Adrenal gland (tissue), 12 donors: ENCODE results near the gene KRTAP5-6. TPM values are rescaled to one million over a fixed set of nuclear protein-coding genes. Genes with fewer than 3 reads are reported as not detected.
A peak's percentile ranks its signal among the peaks of the same experiment; 100 is the strongest.

Source experiments
- DNase-seq, 7 donors: peaks; one replicate each; pipeline ENCODE4 v3.0.0-alpha.2; 2019 to 2020
- H3K27ac ChIP-seq, 5 donors: fragments of 200-600 bp; sonication (generic) in 4 of 5; 1 replicate in 3 of 5; 2 replicates in 2 of 5; pipeline versions ENCODE4 v1.5.1 to v1.8.0; 2016 to 2020; ENCODE audit warnings: mild to moderate bottlenecking in 1 of 5
- H3K27me3 ChIP-seq: fragments of 200-600 bp; 2 replicates; pipeline ENCODE4 v1.8.0; 2021
- H3K36me3 ChIP-seq, 2 donors: fragments of 200-600 bp; replicated peaks in 1 of 2; 1 replicate in 1 of 2; 2 replicates in 1 of 2; pipeline versions ENCODE4 v1.5.1 to v1.8.0; 2018 to 2022
- H3K4me1 ChIP-seq, 2 donors: fragments of 200-600 bp; replicated peaks in 1 of 2; 1 replicate in 1 of 2; 2 replicates in 1 of 2; pipeline versions ENCODE4 v1.5.1 to v1.8.0; 2018 to 2021
- H3K4me3 ChIP-seq, 4 donors: fragments of 200-600 bp; sonication (generic) in 3 of 4; one replicate each; pipeline ENCODE4 v1.5.1; 2016 to 2018
- H3K9me3 ChIP-seq, 3 donors: fragments of 200-600 bp; sonication (generic) in 1 of 3; replicated peaks in 1 of 3; 1 replicate in 2 of 3; 2 replicates in 1 of 3; pipeline versions ENCODE4 v1.5.1 to v1.8.0; 2016 to 2021
- POLR2A ChIP-seq, 2 donors: fragments of 450-650 bp; IDR thresholded peaks; one replicate each; pipeline ENCODE4 v1.6.1; 2017; ENCODE audit warnings: antibody characterized with exemption in 2 of 2, mild to moderate bottlenecking in 2 of 2, moderate library complexity in 1 of 2
- WGBS, 4 donors: extraction: QIAGEN DNeasy Blood & Tissue Kit in 2 of 4; methylation state at CpG; one replicate each; pipeline versions ENCODE4 v1.1.5 to v1.1.7; 2013 to 2017; 5-methylcytosine and 5-hydroxymethylcytosine counted together
- intact Hi-C, 2 donors: fragments of 100-400 bp; cut with DNase I; formaldehyde crosslinking; loops; one replicate each; pipeline versions ENCODE4 v1.14.1 to v1.15.0; 2022 to 2023
- polyA plus RNA-seq, 3 donors: library from polyadenylated mRNA; stranded (reverse); fragments of 200-250 nt in 2 of 3; fragments of 350-450 nt in 1 of 3; fragmentation: Illumina TruSeq in 1 of 3; extraction: RNeasy Lipid Tissue Mini Kit (QIAGEN cat#74804) in 1 of 3; gene quantifications; one replicate each; pipeline ENCODE4 v1.2.3, GENCODE V29; 2013 to 2014
- total RNA-seq, 9 donors: library from RNA; depleted of rRNA in 4 of 9; stranded (reverse); fragments of >200 nt in 4 of 9; fragments of 120-200 nt in 1 of 9; fragmentation: NEBNext Ultra II Directional in 1 of 9; extraction: Animal tissue kit (Norgen Biotek cat#: 25700) in 1 of 9; gene quantifications; one replicate each; pipeline versions ENCODE4 v1.1.0 to v1.2.4, GENCODE V29; 2013 to 2023
- TF ChIP-seq, protein P1 (sequence below), 6 experiments: fragments of 450-650 bp in 4 of 6; fragments of 200-600 bp in 2 of 6; sonication (generic) in 1 of 6; IDR thresholded peaks; 1 replicate in 5 of 6; 2 replicates in 1 of 6; pipeline versions ENCODE4 v1.5.1 to v1.8.0; 2016 to 2021; ENCODE audit warnings: antibody characterized with exemption in 6 of 6, mild to moderate bottlenecking in 2 of 6, moderate library complexity in 1 of 6
- donor health status: healthy with polysubstance abuse.
- donor health status: Bipolar disorder and iron deficiency.
- donor health status: DM: yes; HTN: yes; CAD: no.
- donor health status: DM: no; HTN: no; CAD: no.
- donor health status: DM: no; HTN: no; CAD: no.
- donor health status: DM: yes; HTN: yes; CAD: no.

The KRTAP5-6 gene
- total and polyA plus RNA-seq, 12 donors = 0.61 TPM; not detected in 11

DNA sequence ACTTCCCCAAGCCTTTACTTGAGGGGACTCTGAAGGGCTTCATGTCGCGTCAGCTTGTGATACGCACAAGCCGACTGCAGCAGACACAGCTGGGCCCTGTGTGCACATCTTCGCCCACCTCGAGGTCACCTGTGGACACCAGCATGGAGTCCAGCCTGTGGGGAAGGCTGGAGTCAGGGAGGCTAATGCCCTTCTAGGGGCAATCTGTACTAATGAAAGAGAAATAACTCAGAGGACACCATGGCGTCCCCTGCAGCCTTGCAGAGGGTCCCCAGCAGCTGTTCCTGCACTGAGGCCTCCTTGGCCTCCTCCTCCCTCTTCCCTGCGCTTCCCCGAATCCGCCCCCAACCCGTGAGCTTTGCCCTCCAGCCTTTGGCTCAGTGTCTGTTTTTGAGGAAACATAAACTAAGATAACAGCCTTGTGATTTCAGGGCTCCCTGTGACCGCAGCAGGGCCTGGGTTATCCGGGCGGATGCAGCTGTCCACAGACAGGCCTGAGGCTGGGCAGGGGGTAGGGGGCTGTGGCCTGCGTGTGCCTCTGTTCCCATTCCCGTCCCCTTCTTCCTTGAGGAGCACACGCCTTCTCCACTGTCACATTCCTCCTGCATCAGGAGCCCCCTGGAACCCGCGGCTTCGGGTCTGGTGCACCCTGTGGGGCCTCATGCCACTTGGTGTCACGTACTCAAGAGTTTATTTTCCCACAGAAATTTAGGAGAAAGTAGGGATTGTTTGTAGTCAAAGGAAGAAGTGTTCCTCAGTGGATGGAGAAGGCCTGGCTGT, 42.4 kb upstream of the KRTAP5-6 start:
- 52 to 74% (median 63%) methylated on average over 18 to 21 of the region's 21 CpGs for WGBS, 4 donors
- H3K9me3 ChIP-seq = no peaks in the 10 kb centered on the region
- intact Hi-C loops = loop anchor here (5.0 kb wide), 3 partner anchors 38 to 498 kb away; partner anchors contain the start of gene SYT8 (in 1 of the 2)
- TF ChIP-seq, protein P1, sequence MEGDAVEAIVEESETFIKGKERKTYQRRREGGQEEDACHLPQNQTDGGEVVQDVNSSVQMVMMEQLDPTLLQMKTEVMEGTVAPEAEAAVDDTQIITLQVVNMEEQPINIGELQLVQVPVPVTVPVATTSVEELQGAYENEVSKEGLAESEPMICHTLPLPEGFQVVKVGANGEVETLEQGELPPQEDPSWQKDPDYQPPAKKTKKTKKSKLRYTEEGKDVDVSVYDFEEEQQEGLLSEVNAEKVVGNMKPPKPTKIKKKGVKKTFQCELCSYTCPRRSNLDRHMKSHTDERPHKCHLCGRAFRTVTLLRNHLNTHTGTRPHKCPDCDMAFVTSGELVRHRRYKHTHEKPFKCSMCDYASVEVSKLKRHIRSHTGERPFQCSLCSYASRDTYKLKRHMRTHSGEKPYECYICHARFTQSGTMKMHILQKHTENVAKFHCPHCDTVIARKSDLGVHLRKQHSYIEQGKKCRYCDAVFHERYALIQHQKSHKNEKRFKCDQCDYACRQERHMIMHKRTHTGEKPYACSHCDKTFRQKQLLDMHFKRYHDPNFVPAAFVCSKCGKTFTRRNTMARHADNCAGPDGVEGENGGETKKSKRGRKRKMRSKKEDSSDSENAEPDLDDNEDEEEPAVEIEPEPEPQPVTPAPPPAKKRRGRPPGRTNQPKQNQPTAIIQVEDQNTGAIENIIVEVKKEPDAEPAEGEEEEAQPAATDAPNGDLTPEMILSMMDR (IDR thresholded peaks at IDR 0.05) = no peak
- no peak overlapping the region for H3K27ac ChIP-seq
- H3K27me3 ChIP-seq = peaks cover 5% of the 10 kb centered on the region
- H3K36me3 ChIP-seq = no peaks in the 10 kb centered on the region
- peak in 3 of 7 donors; percentile 35 to 65 (median 39) for DNase-seq
- no peak overlapping the region for H3K4me3 ChIP-seq
- H3K4me1 ChIP-seq = peaks cover 0 to 15% of the 10 kb centered on the region in 2 donors

DNA sequence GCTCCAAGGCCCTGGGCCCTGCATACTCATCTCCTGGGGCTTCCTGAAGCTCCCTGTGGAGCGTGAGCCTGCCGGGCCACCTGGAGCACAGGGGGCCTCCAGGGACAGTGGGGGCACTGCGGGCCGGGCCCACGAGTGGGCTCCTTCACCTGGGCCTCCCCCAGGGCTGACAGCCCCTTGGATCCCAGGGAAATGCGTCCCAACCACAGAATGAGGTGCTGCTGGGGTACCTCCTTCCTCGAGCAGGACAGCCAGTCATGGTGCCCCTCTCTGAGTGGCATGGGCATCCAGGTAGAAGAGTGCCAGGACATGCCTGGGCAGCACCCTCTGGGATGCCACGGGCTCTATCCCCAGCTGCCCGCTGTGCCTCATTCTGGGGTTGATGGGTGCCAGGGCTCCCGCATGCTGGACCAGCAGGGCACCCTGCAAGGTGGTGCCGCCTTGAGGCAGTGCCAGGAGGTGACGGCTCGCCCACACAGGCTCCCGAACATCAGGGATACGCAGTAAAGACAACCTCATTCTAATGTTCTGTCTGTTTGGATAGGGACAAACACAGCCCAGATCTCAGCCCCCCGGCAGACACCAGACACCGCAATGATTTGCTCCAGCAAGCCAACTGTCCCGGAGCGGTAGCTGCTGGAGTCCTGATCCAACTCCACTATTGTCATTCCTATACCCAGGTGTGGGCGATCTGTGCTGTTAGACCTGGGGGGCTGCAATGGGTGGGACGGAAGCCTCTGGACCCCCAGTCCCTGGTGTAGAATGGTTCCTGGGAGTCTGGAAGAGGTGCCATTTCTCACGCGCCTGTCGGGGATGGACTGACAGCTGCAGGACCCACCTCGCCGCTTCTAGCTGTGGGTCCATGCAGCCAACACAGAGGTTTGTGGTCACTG, 41.6 kb upstream of the KRTAP5-6 start:
- Histone ChIP-seq H3K9me3 (no peaks in the 10 kb centered on the region), H3K4me3 (no peak overlapping the region), H3K4me1 (peaks cover 0 to 15% of the 10 kb centered on the region in 2 donors), H3K27ac (no peak overlapping the region), H3K36me3 (no peaks in the 10 kb centered on the region), H3K27me3 (peaks cover 5% of the 10 kb centered on the region)
- intact Hi-C loops = no loop called here
- no peak for TF ChIP-seq POLR2A (IDR thresholded peaks at IDR 0.05)
- TF ChIP-seq, protein P1 (IDR thresholded peaks at IDR 0.05) = no peak
- 78 to 87% (median 85%) methylated on average over 3 to 26 of the region's 26 CpGs for WGBS, 4 donors
- peak in 1 of 7 donors; percentile 41 for DNase-seq

DNA sequence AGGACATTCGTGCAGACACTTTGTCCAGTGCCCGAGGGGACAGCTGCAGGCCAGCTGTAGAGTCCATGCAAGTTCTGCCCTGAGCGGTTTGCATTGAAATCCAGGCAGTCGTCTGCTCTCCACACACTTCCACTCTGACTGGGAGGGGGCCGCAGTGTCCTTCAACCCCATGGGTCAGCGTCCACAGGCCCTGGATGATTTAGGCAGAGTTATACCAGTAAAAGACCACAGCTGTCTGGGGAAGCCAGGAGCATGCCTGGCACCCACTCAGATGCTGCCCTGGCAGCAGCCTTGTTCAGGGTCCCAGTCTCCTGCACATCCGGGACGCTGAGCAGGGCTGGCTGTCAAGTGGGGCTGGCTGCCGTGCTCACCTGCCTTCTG, 40.9 kb upstream of the KRTAP5-6 start:
- H3K36me3 ChIP-seq = no peaks in the 10 kb centered on the region
- WGBS, 4 donors = 59 to 81% (median 68%) methylated on average over 6 to 9 of the region's 9 CpGs
- H3K9me3 ChIP-seq = no peaks in the 10 kb centered on the region
- H3K27me3 ChIP-seq = peaks cover 5% of the 10 kb centered on the region
- no peak for TF ChIP-seq POLR2A (IDR thresholded peaks at IDR 0.05)
- TF ChIP-seq, protein P1 (IDR thresholded peaks at IDR 0.05) = no peak
- no peak overlapping the region for H3K4me3 ChIP-seq
- H3K4me1 ChIP-seq = peaks cover 0 to 15% of the 10 kb centered on the region in 2 donors
- no peak overlapping the region for H3K27ac ChIP-seq
- intact Hi-C loops = no loop called here
- peak in 1 of 7 donors; percentile 46 for DNase-seq

DNA sequence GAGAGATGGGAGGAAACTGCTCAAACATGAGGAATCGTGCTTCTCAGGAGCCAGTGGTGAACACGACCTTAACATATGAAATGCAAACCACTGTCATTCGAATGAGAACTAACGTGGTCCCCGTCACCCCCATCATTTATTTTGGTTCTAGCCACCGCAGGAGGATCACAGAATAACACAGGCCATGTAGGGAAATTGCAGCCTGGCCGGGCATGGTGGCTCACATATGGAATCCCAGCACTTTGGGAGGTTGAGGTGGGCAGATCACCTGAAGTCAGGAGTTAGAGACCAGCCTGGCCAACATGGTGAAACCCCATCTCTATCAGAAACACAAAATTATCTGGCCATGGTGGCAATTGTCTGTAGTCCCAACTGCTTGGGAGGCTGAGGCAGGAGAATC, 40.3 kb upstream of the KRTAP5-6 start:
- Histone ChIP-seq H3K4me3 (no peak overlapping the region), H3K27me3 (peaks cover 5% of the 10 kb centered on the region), H3K27ac (no peak overlapping the region), H3K4me1 (peaks cover 0 to 15% of the 10 kb centered on the region in 2 donors), H3K36me3 (no peaks in the 10 kb centered on the region), H3K9me3 (no peaks in the 10 kb centered on the region)
- 69 to 82% (median 76%) methylated on average over 6 to 7 of the region's 7 CpGs for WGBS, 4 donors
- intact Hi-C loops = no loop called here
- TF ChIP-seq POLR2A (IDR thresholded peaks at IDR 0.05) = no peak
- TF ChIP-seq, protein P1 (IDR thresholded peaks at IDR 0.05) = no peak
- DNase-seq = peak in 1 of 7 donors; percentile 35
